IMR-90 (cell line): ENCODE measurements around the gene SMIM33.
"Not testable (repeated sequence)": the region's sequence is repeated elsewhere in the genome, so short reads cannot be mapped to it uniquely, and the experiment has no call there.

Experiments
- BHLHE40 ChIP-seq: fragments of 150-350 bp; IDR thresholded peaks from 2 replicates; pipeline ENCODE4 v1.6.1; 2016; ENCODE audit warnings: mild to moderate bottlenecking, low read depth, low read length
- CEBPB ChIP-seq: IDR thresholded peaks from 2 replicates; pipeline ENCODE4 v1.6.1; 2012; ENCODE audit warnings: low read depth, low read length, improper control_type of control experiment
- MAFK ChIP-seq: IDR thresholded peaks from 2 replicates; pipeline ENCODE4 v1.6.1; 2012; ENCODE audit warnings: low read depth, low read length, improper control_type of control experiment
- MAZ ChIP-seq: IDR thresholded peaks from 2 replicates; pipeline ENCODE4 v1.6.1; 2012; ENCODE audit warnings: low read depth, mild to moderate bottlenecking, low read length, improper control_type of control experiment, moderate library complexity, borderline replicate concordance
- MXI1 ChIP-seq: IDR thresholded peaks from 2 replicates; pipeline ENCODE4 v1.6.1; 2012; ENCODE audit warnings: low read depth, mild to moderate bottlenecking, low read length, moderate library complexity, borderline replicate concordance
- POLR2A ChIP-seq: IDR thresholded peaks from 2 replicates; pipeline ENCODE4 v1.6.1; 2012; ENCODE audit warnings: mild to moderate bottlenecking, low read depth, low read length
- RAD21 ChIP-seq: IDR thresholded peaks from 2 replicates; pipeline ENCODE4 v1.6.1; 2012; ENCODE audit warnings: low read length, improper control_type of control experiment
- RCOR1 ChIP-seq: IDR thresholded peaks from 2 replicates; pipeline ENCODE4 v1.6.1; 2012; ENCODE audit warnings: mild to moderate bottlenecking, low read length, improper control_type of control experiment; ENCODE audit not compliant: insufficient replicate concordance
- RFX5 ChIP-seq: IDR thresholded peaks from 2 replicates; pipeline ENCODE4 v1.8.0; 2012; ENCODE audit warnings: low read depth, mild to moderate bottlenecking, low read length, moderate library complexity
- SMC3 ChIP-seq: fragments of 150-350 bp; IDR thresholded peaks from 2 replicates; pipeline ENCODE4 v1.6.1; 2016; ENCODE audit warnings: low read depth, mild to moderate bottlenecking, antibody characterized with exemption, low read length, moderate library complexity
- TF ChIP-seq, protein P1 (sequence below): conservative IDR thresholded peaks from 2 replicates; pipeline ENCODE4 v1.5.1; 2012; ENCODE audit warnings: mild to moderate bottlenecking, low read depth, low read length, improper control_type of control experiment
- TF ChIP-seq, protein P2 (sequence below): fragments of 150-350 bp; IDR thresholded peaks from 2 replicates; pipeline ENCODE4 v1.6.1; 2017; ENCODE audit warnings: mild to moderate bottlenecking, antibody characterized with exemption, low read length, low read depth
- TF ChIP-seq, protein P3 (sequence below): fragments of 150-350 bp; IDR thresholded peaks from 2 replicates; pipeline ENCODE4 v1.6.1; 2016; ENCODE audit warnings: low read depth, mild to moderate bottlenecking, low read length, moderate library complexity, borderline replicate concordance

- TF ChIP-seq POLR2A, BHLHE40, MAFK, RCOR1, MXI1, MAZ, RFX5, SMC3, RAD21, CEBPB: not testable (repeated sequence)
- TF ChIP-seq, protein P1, sequence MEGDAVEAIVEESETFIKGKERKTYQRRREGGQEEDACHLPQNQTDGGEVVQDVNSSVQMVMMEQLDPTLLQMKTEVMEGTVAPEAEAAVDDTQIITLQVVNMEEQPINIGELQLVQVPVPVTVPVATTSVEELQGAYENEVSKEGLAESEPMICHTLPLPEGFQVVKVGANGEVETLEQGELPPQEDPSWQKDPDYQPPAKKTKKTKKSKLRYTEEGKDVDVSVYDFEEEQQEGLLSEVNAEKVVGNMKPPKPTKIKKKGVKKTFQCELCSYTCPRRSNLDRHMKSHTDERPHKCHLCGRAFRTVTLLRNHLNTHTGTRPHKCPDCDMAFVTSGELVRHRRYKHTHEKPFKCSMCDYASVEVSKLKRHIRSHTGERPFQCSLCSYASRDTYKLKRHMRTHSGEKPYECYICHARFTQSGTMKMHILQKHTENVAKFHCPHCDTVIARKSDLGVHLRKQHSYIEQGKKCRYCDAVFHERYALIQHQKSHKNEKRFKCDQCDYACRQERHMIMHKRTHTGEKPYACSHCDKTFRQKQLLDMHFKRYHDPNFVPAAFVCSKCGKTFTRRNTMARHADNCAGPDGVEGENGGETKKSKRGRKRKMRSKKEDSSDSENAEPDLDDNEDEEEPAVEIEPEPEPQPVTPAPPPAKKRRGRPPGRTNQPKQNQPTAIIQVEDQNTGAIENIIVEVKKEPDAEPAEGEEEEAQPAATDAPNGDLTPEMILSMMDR = not testable (repeated sequence)
- TF ChIP-seq, protein P2, sequence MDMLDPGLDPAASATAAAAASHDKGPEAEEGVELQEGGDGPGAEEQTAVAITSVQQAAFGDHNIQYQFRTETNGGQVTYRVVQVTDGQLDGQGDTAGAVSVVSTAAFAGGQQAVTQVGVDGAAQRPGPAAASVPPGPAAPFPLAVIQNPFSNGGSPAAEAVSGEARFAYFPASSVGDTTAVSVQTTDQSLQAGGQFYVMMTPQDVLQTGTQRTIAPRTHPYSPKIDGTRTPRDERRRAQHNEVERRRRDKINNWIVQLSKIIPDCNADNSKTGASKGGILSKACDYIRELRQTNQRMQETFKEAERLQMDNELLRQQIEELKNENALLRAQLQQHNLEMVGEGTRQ = not testable (repeated sequence)
- TF ChIP-seq, protein P3, sequence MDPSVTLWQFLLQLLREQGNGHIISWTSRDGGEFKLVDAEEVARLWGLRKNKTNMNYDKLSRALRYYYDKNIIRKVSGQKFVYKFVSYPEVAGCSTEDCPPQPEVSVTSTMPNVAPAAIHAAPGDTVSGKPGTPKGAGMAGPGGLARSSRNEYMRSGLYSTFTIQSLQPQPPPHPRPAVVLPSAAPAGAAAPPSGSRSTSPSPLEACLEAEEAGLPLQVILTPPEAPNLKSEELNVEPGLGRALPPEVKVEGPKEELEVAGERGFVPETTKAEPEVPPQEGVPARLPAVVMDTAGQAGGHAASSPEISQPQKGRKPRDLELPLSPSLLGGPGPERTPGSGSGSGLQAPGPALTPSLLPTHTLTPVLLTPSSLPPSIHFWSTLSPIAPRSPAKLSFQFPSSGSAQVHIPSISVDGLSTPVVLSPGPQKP = not testable (repeated sequence)
Measured at GRCh38 chr5:139482890-139483208, 12.0 kb downstream of the SMIM33 start.
